ENCODE data around the gene SCLY. TPM values are rescaled to one million over a fixed set of nuclear protein-coding genes. Genes with fewer than 3 reads are reported as not detected.

SCLY gene
- total RNA-seq, 1 donor from 2014 or later = 49.2 TPM

GRCh38 chr2:238145851-238146250 lies 85.0 kb downstream of the SCLY start:
- no peaks in the 10 kb centered on the region for H3K36me3 Mint-ChIP-seq (ENCODE audit: insufficient read depth)
- no peak for DNase-seq (ENCODE audit: low spot score, unreplicated experiment)
- no peaks in the 10 kb centered on the region for H3K27me3 Mint-ChIP-seq

DNA sequence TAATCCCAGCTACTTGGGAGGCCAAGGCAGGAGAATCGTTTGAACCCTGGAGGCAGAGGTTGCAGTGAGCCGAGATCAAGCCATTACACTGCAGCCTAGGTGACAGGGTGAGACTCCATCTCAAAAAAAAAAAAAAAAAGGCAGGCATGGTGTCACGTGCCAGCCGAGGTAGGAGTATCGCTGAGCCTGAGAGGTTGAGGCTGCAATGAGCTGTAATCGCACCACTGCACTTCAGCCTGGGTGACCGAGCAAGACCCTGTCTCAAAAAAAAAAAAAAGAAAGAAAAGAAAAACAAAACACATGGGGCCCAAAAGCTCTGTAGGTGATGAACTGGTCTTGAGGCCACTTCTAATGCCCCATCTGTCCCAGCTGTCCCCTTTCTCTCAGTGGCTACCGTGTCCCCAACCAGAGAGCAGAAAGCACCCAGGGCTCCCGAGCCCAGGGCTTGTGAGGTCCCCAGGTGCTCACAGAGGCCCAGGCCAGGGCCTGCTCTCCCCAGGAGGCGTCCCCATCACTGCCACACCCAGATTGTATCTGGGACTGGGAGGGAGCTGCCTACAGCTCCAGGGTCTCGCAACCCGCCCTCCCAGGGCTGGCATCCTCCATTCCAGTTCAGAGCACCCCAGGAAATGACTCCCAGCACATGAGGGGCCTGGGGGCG lies 86.2 kb downstream of the SCLY start:
- Mint-ChIP-seq H3K4me1 (ENCODE audit: low read depth) (no peaks in the 10 kb centered on the region), H3K9me3 (ENCODE audit: low read depth) (no peaks in the 10 kb centered on the region), H3K36me3 (ENCODE audit: insufficient read depth) (no peaks in the 10 kb centered on the region), H3K27ac (no peak overlapping the region), H3K27me3 (no peaks in the 10 kb centered on the region), H3K4me3 (ENCODE audit: low read depth) (no peak overlapping the region)
- DNase-seq (ENCODE audit: low spot score, unreplicated experiment) = no peak
- no peak for TF ChIP-seq CTCF (IDR thresholded peaks at IDR 0.05; ENCODE audit: unreplicated experiment)

More at GRCh38 chr2:238145851-238146250, 85.0 kb downstream of the SCLY start:
- no peak for TF ChIP-seq CTCF (IDR thresholded peaks at IDR 0.05; ENCODE audit: unreplicated experiment)
- Mint-ChIP-seq H3K4me3 (ENCODE audit: low read depth) (no peak overlapping the region), H3K27ac (no peak overlapping the region), H3K4me1 (ENCODE audit: low read depth) (no peaks in the 10 kb centered on the region), H3K9me3 (ENCODE audit: low read depth) (no peaks in the 10 kb centered on the region)

DNA sequence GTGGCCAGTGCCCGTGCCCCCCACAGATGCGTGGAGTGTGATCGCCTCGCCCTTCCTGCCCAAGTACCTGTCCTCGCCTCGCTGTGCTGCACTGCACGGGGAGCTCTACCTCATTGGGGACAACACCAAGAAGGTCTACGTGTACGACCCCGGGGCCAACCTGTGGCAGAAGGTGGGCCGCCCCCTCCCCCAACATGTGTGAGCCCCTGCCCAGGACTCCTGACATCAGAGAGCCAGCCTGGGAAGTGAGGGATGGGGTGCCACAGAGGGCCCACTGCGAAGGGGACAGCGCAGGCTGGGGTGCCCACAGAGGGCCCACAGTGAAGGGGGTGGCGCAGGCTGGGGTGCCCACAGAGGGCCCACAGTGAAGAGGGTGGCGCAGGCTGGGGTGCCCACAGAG lies 88.2 kb downstream of the SCLY start:
- H3K36me3 Mint-ChIP-seq (ENCODE audit: insufficient read depth) = no peaks in the 10 kb centered on the region
- no peaks in the 10 kb centered on the region for H3K27me3 Mint-ChIP-seq
- DNase-seq (ENCODE audit: low spot score, unreplicated experiment) = no peak
- H3K4me1 Mint-ChIP-seq (ENCODE audit: low read depth) = no peaks in the 10 kb centered on the region
- TF ChIP-seq CTCF (IDR thresholded peaks at IDR 0.05; ENCODE audit: unreplicated experiment) = no peak
- H3K9me3 Mint-ChIP-seq (ENCODE audit: low read depth) = no peaks in the 10 kb centered on the region
- no peak overlapping the region for H3K4me3 Mint-ChIP-seq (ENCODE audit: low read depth)
- peak overlapping the region; percentile 29 for H3K27ac Mint-ChIP-seq

Other genes with a start within 250 kb of the SCLY start
- gene RAMP1, start 201.4 kb upstream of the SCLY start, total RNA-seq = 90.1 and 105 TPM in 2 replicates
- 38.6 and 47.9 TPM in 2 replicates for gene UBE2F, start 94.0 kb upstream of the SCLY start, total RNA-seq
- gene ESPNL, start 39.3 kb downstream of the SCLY start, total RNA-seq = 0.31 and 0.40 TPM in 2 replicates
- 0.07 and 0.13 TPM in 2 replicates for gene KLHL30, start 77.7 kb downstream of the SCLY start, total RNA-seq
- 0.91 and 1.3 TPM in 2 replicates for gene ERFE, start 98.0 kb downstream of the SCLY start, total RNA-seq
- 50.3 and 56.3 TPM in 2 replicates for gene ILKAP, start 142.7 kb downstream of the SCLY start, total RNA-seq
- gene HES6, start 179.0 kb downstream of the SCLY start, total RNA-seq = 64.2 and 64.7 TPM in 2 replicates
- 14.3 and 20.2 TPM in 2 replicates for gene PER2, start 227.6 kb downstream of the SCLY start, total RNA-seq

Data from progenitor cell of endocrine pancreas (in vitro differentiated cells).